ENCODE measurements around the gene C10orf71.

Gene C10orf71

GRCh38 chr10:49350138-49350537 lies 51.2 kb downstream of the C10orf71 start:
- Histone ChIP-seq H3K9ac (ENCODE audit: low read depth, low read length) (no peak overlapping the region), H3K36me3 (ENCODE audit: control insufficient read depth, insufficient read depth, low read length) (no peaks in the 10 kb centered on the region), H3K4me1 (ENCODE audit: control insufficient read depth, insufficient read depth, low read length) (no peaks in the 10 kb centered on the region), H3K27me3 (ENCODE audit: control insufficient read depth, insufficient read depth, low read length) (no peaks in the 10 kb centered on the region), H3K4me3 (ENCODE audit: low read depth, low read length) (no peak overlapping the region), H3K9me3 (ENCODE audit: control insufficient read depth, insufficient read depth, low read length) (no peaks in the 10 kb centered on the region)

- no peaks in the 10 kb centered on the region for H3K4me1 ChIP-seq (ENCODE audit: control insufficient read depth, insufficient read depth, low read length)
Measured at GRCh38 chr10:49350846-49351532, 52.0 kb downstream of the C10orf71 start.

GRCh38 chr10:49351669-49352068 lies 52.7 kb downstream of the C10orf71 start:
- H3K4me3 ChIP-seq (ENCODE audit: low read depth, low read length) = no peak overlapping the region
- H3K9ac ChIP-seq (ENCODE audit: low read depth, low read length) = no peak overlapping the region
- H3K9me3 ChIP-seq (ENCODE audit: control insufficient read depth, insufficient read depth, low read length) = no peaks in the 10 kb centered on the region
- no peaks in the 10 kb centered on the region for H3K4me1 ChIP-seq (ENCODE audit: control insufficient read depth, insufficient read depth, low read length)
- no peaks in the 10 kb centered on the region for H3K27me3 ChIP-seq (ENCODE audit: control insufficient read depth, insufficient read depth, low read length)
- no peaks in the 10 kb centered on the region for H3K36me3 ChIP-seq (ENCODE audit: control insufficient read depth, insufficient read depth, low read length)

More at GRCh38 chr10:49350846-49351532, 52.0 kb downstream of the C10orf71 start:
- Histone ChIP-seq H3K9me3 (ENCODE audit: control insufficient read depth, insufficient read depth, low read length) (no peaks in the 10 kb centered on the region), H3K27me3 (ENCODE audit: control insufficient read depth, insufficient read depth, low read length) (no peaks in the 10 kb centered on the region), H3K4me3 (ENCODE audit: low read depth, low read length) (no peak overlapping the region), H3K36me3 (ENCODE audit: control insufficient read depth, insufficient read depth, low read length) (no peaks in the 10 kb centered on the region), H3K9ac (ENCODE audit: low read depth, low read length) (no peak overlapping the region)

- Histone ChIP-seq H3K27me3 (ENCODE audit: control insufficient read depth, insufficient read depth, low read length) (no peaks in the 10 kb centered on the region), H3K4me3 (ENCODE audit: low read depth, low read length) (no peak overlapping the region), H3K36me3 (ENCODE audit: control insufficient read depth, insufficient read depth, low read length) (no peaks in the 10 kb centered on the region), H3K4me1 (ENCODE audit: control insufficient read depth, insufficient read depth, low read length) (no peaks in the 10 kb centered on the region), H3K9ac (ENCODE audit: low read depth, low read length) (no peak overlapping the region), H3K9me3 (ENCODE audit: control insufficient read depth, insufficient read depth, low read length) (no peaks in the 10 kb centered on the region)
Measured at GRCh38 chr10:49352323-49352722, 53.4 kb downstream of the C10orf71 start.

GRCh38 chr10:49353026-49353894 lies 54.3 kb downstream of the C10orf71 start:
- H3K27me3 ChIP-seq (ENCODE audit: control insufficient read depth, insufficient read depth, low read length) = no peaks in the 10 kb centered on the region
- H3K9me3 ChIP-seq (ENCODE audit: control insufficient read depth, insufficient read depth, low read length) = no peaks in the 10 kb centered on the region
- H3K36me3 ChIP-seq (ENCODE audit: control insufficient read depth, insufficient read depth, low read length) = no peaks in the 10 kb centered on the region
- H3K4me1 ChIP-seq (ENCODE audit: control insufficient read depth, insufficient read depth, low read length) = no peaks in the 10 kb centered on the region
- no peak overlapping the region for H3K9ac ChIP-seq (ENCODE audit: low read depth, low read length)
- no peak overlapping the region for H3K4me3 ChIP-seq (ENCODE audit: low read depth, low read length)

- no peak overlapping the region for H3K4me3 ChIP-seq (ENCODE audit: low read depth, low read length)
- no peaks in the 10 kb centered on the region for H3K4me1 ChIP-seq (ENCODE audit: control insufficient read depth, insufficient read depth, low read length)
- H3K36me3 ChIP-seq (ENCODE audit: control insufficient read depth, insufficient read depth, low read length) = no peaks in the 10 kb centered on the region
- no peak overlapping the region for H3K9ac ChIP-seq (ENCODE audit: low read depth, low read length)
- no peaks in the 10 kb centered on the region for H3K9me3 ChIP-seq (ENCODE audit: control insufficient read depth, insufficient read depth, low read length)
- no peaks in the 10 kb centered on the region for H3K27me3 ChIP-seq (ENCODE audit: control insufficient read depth, insufficient read depth, low read length)
Measured at GRCh38 chr10:49353895-49354566, 55.1 kb downstream of the C10orf71 start.

- H3K9me3 ChIP-seq (ENCODE audit: control insufficient read depth, insufficient read depth, low read length) = no peaks in the 10 kb centered on the region
- no peaks in the 10 kb centered on the region for H3K36me3 ChIP-seq (ENCODE audit: control insufficient read depth, insufficient read depth, low read length)
- no peaks in the 10 kb centered on the region for H3K27me3 ChIP-seq (ENCODE audit: control insufficient read depth, insufficient read depth, low read length)
- H3K9ac ChIP-seq (ENCODE audit: low read depth, low read length) = no peak overlapping the region
- no peak overlapping the region for H3K4me3 ChIP-seq (ENCODE audit: low read depth, low read length)
- no peaks in the 10 kb centered on the region for H3K4me1 ChIP-seq (ENCODE audit: control insufficient read depth, insufficient read depth, low read length)
Measured at GRCh38 chr10:49354593-49354992, 55.6 kb downstream of the C10orf71 start.

GRCh38 chr10:49355221-49355620 lies 56.3 kb downstream of the C10orf71 start:
- H3K36me3 ChIP-seq (ENCODE audit: control insufficient read depth, insufficient read depth, low read length) = no peaks in the 10 kb centered on the region
- H3K27me3 ChIP-seq (ENCODE audit: control insufficient read depth, insufficient read depth, low read length) = no peaks in the 10 kb centered on the region
- H3K4me1 ChIP-seq (ENCODE audit: control insufficient read depth, insufficient read depth, low read length) = peaks cover 4% of the 10 kb centered on the region
- no peaks in the 10 kb centered on the region for H3K9me3 ChIP-seq (ENCODE audit: control insufficient read depth, insufficient read depth, low read length)
- H3K4me3 ChIP-seq (ENCODE audit: low read depth, low read length) = no peak overlapping the region
- no peak overlapping the region for H3K9ac ChIP-seq (ENCODE audit: low read depth, low read length)

GRCh38 chr10:49356181-49356580 lies 57.2 kb downstream of the C10orf71 start:
- H3K4me3 ChIP-seq (ENCODE audit: low read depth, low read length) = no peak overlapping the region
- H3K36me3 ChIP-seq (ENCODE audit: control insufficient read depth, insufficient read depth, low read length) = no peaks in the 10 kb centered on the region
- peaks cover 4% of the 10 kb centered on the region for H3K4me1 ChIP-seq (ENCODE audit: control insufficient read depth, insufficient read depth, low read length)
- H3K27me3 ChIP-seq (ENCODE audit: control insufficient read depth, insufficient read depth, low read length) = no peaks in the 10 kb centered on the region
- H3K9ac ChIP-seq (ENCODE audit: low read depth, low read length) = no peak overlapping the region
- no peaks in the 10 kb centered on the region for H3K9me3 ChIP-seq (ENCODE audit: control insufficient read depth, insufficient read depth, low read length)

GRCh38 chr10:49356944-49357343 lies 58.0 kb downstream of the C10orf71 start:
- Histone ChIP-seq H3K27me3 (ENCODE audit: control insufficient read depth, insufficient read depth, low read length) (no peaks in the 10 kb centered on the region), H3K36me3 (ENCODE audit: control insufficient read depth, insufficient read depth, low read length) (no peaks in the 10 kb centered on the region), H3K9me3 (ENCODE audit: control insufficient read depth, insufficient read depth, low read length) (no peaks in the 10 kb centered on the region), H3K4me1 (ENCODE audit: control insufficient read depth, insufficient read depth, low read length) (peaks cover 4% of the 10 kb centered on the region), H3K9ac (ENCODE audit: low read depth, low read length) (no peak overlapping the region), H3K4me3 (ENCODE audit: low read depth, low read length) (no peak overlapping the region)

GRCh38 chr10:49357910-49358309 lies 58.9 kb downstream of the C10orf71 start:
- H3K27me3 ChIP-seq (ENCODE audit: control insufficient read depth, insufficient read depth, low read length) = no peaks in the 10 kb centered on the region
- H3K9ac ChIP-seq (ENCODE audit: low read depth, low read length) = no peak overlapping the region
- H3K4me1 ChIP-seq (ENCODE audit: control insufficient read depth, insufficient read depth, low read length) = peaks cover 4% of the 10 kb centered on the region
- no peaks in the 10 kb centered on the region for H3K36me3 ChIP-seq (ENCODE audit: control insufficient read depth, insufficient read depth, low read length)
- no peaks in the 10 kb centered on the region for H3K9me3 ChIP-seq (ENCODE audit: control insufficient read depth, insufficient read depth, low read length)
- no peak overlapping the region for H3K4me3 ChIP-seq (ENCODE audit: low read depth, low read length)
